ENCODE data around the gene DNAL1. TPM values are rescaled to one million over a fixed set of nuclear protein-coding genes. Genes with fewer than 3 reads are reported as not detected.

Gene DNAL1
- total and polyA plus RNA-seq, 9 of the 15 experiments (the other 6 are each of a cell fraction or from before 2014, with no cell fraction given) = 1.6 to 11.7 (median 4.8) TPM

GRCh38 chr14:73714656-73715081 lies 69.9 kb downstream of the DNAL1 start:
- intact Hi-C loops (cut with micrococcal nuclease) = no loop called here
- H3K27me3 ChIP-seq (ENCODE audit: control insufficient read depth in 2 of 2, insufficient read depth in 2 of 2, low read length in 2 of 2) = no peaks in the 10 kb centered on the region
- FAIRE-seq = no peak

GRCh38 chr14:73715707-73716106 lies 70.9 kb downstream of the DNAL1 start:
- peaks cover 23% of the 10 kb centered on the region for H3K79me2 ChIP-seq (ENCODE audit: control insufficient read depth, insufficient read depth, low read length)
- peaks cover 11 to 39% of the 10 kb centered on the region in 2 experiments; a peak in 4 of 5 replicates for H3K4me1 ChIP-seq (replicated peaks in 1 of 2; ENCODE audit: control insufficient read depth in 2 of 2, insufficient read depth in 2 of 2, low read length in 2 of 2)
- WGBS (ENCODE audit: insufficient coverage, low coverage, missing lambda C conversion rate) = 95% methylated on average over 4 of the region's 4 CpGs
- H3K4me2 ChIP-seq (ENCODE audit: insufficient read depth, low read length) = no peak overlapping the region
- intact Hi-C loops (cut with micrococcal nuclease) = no loop called here
- CTCF ChIA-PET (ENCODE audit: low intra/inter-chr PET ratio) = no interaction called here
- ATAC-seq = no peak
- no peak overlapping the region for H2AFZ ChIP-seq (ENCODE audit: low read depth, low read length)
- no peak overlapping the region for H3K9ac ChIP-seq (ENCODE audit: insufficient read depth in 1 of 2, low read depth in 2 of 2, low read length in 2 of 2)
- no peak for TF ChIP-seq BRF1 (IDR thresholded peaks at IDR 0.05; ENCODE audit: borderline replicate concordance, extremely low read depth, insufficient read length)
- no peak for TF ChIP-seq BCL6 (CRISPR knock-in tag; IDR thresholded peaks at IDR 0.05)
- no peak for TF ChIP-seq E2F4 (CRISPR knock-in tag; IDR thresholded peaks at IDR 0.05; ENCODE audit: low read depth)
- no peak for TF ChIP-seq MYC (IDR thresholded peaks at IDR 0.05; ENCODE audit: low read depth, low read length)
- TF ChIP-seq MYC (CRISPR knock-in tag; IDR thresholded peaks at IDR 0.05; ENCODE audit: borderline replicate concordance, low read depth) = no peak
- no peak for TF ChIP-seq IRF2 (CRISPR knock-in tag; IDR thresholded peaks at IDR 0.05)
- no peak for TF ChIP-seq CAMTA2 (CRISPR knock-in tag; conservative IDR thresholded peaks at IDR 0.05)
- TF ChIP-seq GTF3C2 (IDR thresholded peaks at IDR 0.05; ENCODE audit: borderline replicate concordance, extremely low read depth, insufficient read length) = no peak
- no peak for FAIRE-seq
- BruUV-seq (replicated peaks) = no TSS peak
- no peaks in the 10 kb centered on the region for H3K27me3 ChIP-seq (ENCODE audit: control insufficient read depth in 2 of 2, insufficient read depth in 2 of 2, low read length in 2 of 2)
- H3K9me3 ChIP-seq (replicated peaks; ENCODE audit: control insufficient read depth, insufficient read depth, low read depth, low read length) = no peaks in the 10 kb centered on the region
- no peaks in the 10 kb centered on the region; the same call in 1 of the 2 replicates for H4K20me1 ChIP-seq (replicated peaks; ENCODE audit: control insufficient read depth, insufficient read depth, low read length)
- DNase-seq (ENCODE audit: extremely low read depth in 1 of 4, low spot score in 3 of 4) = no peak
- no peak overlapping the region for H3K27ac ChIP-seq (ENCODE audit: extremely low read depth, low read depth, low read length)
- H3K9me1 ChIP-seq (ENCODE audit: control insufficient read depth, insufficient read depth, low read length) = no peaks in the 10 kb centered on the region
- POLR2A ChIA-PET = interaction anchor here (0.6 to 1.1 kb wide), 3 partner anchors 23 to 208 kb away, joined by 3 to 4 read pairs (median 3); no protein-coding TSS in a partner anchor
- H3K36me3 ChIP-seq (ENCODE audit: control insufficient read depth, insufficient read depth, low read length) = peaks cover 52% of the 10 kb centered on the region; the same call in 2 of the 3 replicates
- in situ Hi-C loops (cut with MboI) = no loop called here
- no peak overlapping the region for H3K4me3 ChIP-seq

More at GRCh38 chr14:73714656-73715081, 69.9 kb downstream of the DNAL1 start:
- H3K36me3 ChIP-seq (ENCODE audit: control insufficient read depth, insufficient read depth, low read length) = peaks cover 42% of the 10 kb centered on the region; the same call in 2 of the 3 replicates
- TF ChIP-seq FOXA1 (IDR thresholded peaks at IDR 0.05; ENCODE audit: borderline replicate concordance) (no peak), KHSRP (IDR thresholded peaks at IDR 0.05) (peak; percentile 34; the same call in 1 of the 2 replicates), BHLHE40 (IDR thresholded peaks at IDR 0.05; ENCODE audit: low read length) (peak; percentile 52)
- H2AFZ ChIP-seq (ENCODE audit: low read depth, low read length) = no peak overlapping the region
- peak overlapping the region; percentile 69; the same call in 1 of the 2 replicates for H3K4me3 ChIP-seq
- ChIA-PET CTCF (ENCODE audit: low intra/inter-chr PET ratio) (interaction anchor here (0.6 kb wide), 1 partner anchor 15 kb away, joined by 3 read pairs; no protein-coding TSS in a partner anchor), POLR2A (interaction anchor here (0.6 to 1.1 kb wide), 2 partner anchors 12 to 43 kb away, joined by 3 read pairs; no protein-coding TSS in a partner anchor)
- peak in 2 of 4 experiments; percentile 21 to 29 for DNase-seq (ENCODE audit: extremely low read depth in 1 of 4, low spot score in 3 of 4)
- no peaks in the 10 kb centered on the region for H3K9me1 ChIP-seq (ENCODE audit: control insufficient read depth, insufficient read depth, low read length)
- no peaks in the 10 kb centered on the region for H3K9me3 ChIP-seq (replicated peaks; ENCODE audit: control insufficient read depth, insufficient read depth, low read depth, low read length)
- 50% methylated on average over 7 of the region's 7 CpGs for WGBS (ENCODE audit: insufficient coverage, low coverage, missing lambda C conversion rate)
- BruUV-seq (replicated peaks) = no TSS peak
- no peaks in the 10 kb centered on the region; the same call in 1 of the 2 replicates for H4K20me1 ChIP-seq (replicated peaks; ENCODE audit: control insufficient read depth, insufficient read depth, low read length)
- peaks cover 11 to 39% of the 10 kb centered on the region in 2 experiments; a peak in 4 of 5 replicates for H3K4me1 ChIP-seq (replicated peaks in 1 of 2; ENCODE audit: control insufficient read depth in 2 of 2, insufficient read depth in 2 of 2, low read length in 2 of 2)
- in situ Hi-C loops (cut with MboI) = no loop called here
- H3K9ac ChIP-seq (ENCODE audit: insufficient read depth in 1 of 2, low read depth in 2 of 2, low read length in 2 of 2) = no peak overlapping the region
- H3K27ac ChIP-seq (ENCODE audit: extremely low read depth, low read depth, low read length) = peak overlapping the region; percentile 4; the same call in 2 of the 3 replicates
- H3K4me2 ChIP-seq (ENCODE audit: insufficient read depth, low read length) = peak overlapping the region; percentile 95
- H3K79me2 ChIP-seq (ENCODE audit: control insufficient read depth, insufficient read depth, low read length) = peaks cover 23% of the 10 kb centered on the region
- peak; percentile 2; the same call in 1 of the 3 replicates for ATAC-seq

Data from K562 (cell line).